Activated CD4-positive, alpha-beta T cell treated with anti-CD3 and anti-CD28 coated beads for 1 hour (primary cell): ENCODE results near the gene TMEM106C.
"Not testable (repeated sequence)": the region's sequence is repeated elsewhere in the genome, so short reads cannot be mapped to it uniquely, and the experiment has no call there.

Experiments used
- DNase-seq: peaks from one replicate; pipeline ENCODE4 v3.0.0-alpha.2; 2020

The TMEM106C gene

GRCh38 chr12:47949441-47950341 is 13.7 kb upstream of the TMEM106C start:
- DNase-seq = peak; percentile 17

- DNase-seq = no peak
These were observed 12.4 kb upstream of the TMEM106C start for GRCh38 chr12:47950856-47951468.

- no peak for DNase-seq
These were observed 9.3 kb upstream of the TMEM106C start for GRCh38 chr12:47954058-47954457.

- DNase-seq = no peak
These were observed 8.8 kb upstream of the TMEM106C start for GRCh38 chr12:47954467-47955045.

- no peak for DNase-seq
These were observed 8.3 kb upstream of the TMEM106C start for GRCh38 chr12:47955059-47955458.

- not testable (repeated sequence) for DNase-seq
These were observed 5.7 kb upstream of the TMEM106C start for GRCh38 chr12:47957671-47958070.

- no peak for DNase-seq
These were observed 1.2 kb upstream of the TMEM106C start for GRCh38 chr12:47962198-47962597.

GRCh38 chr12:47964106-47964728 is 821 bp downstream of the TMEM106C start:
- DNase-seq = no peak

GRCh38 chr12:47965581-47965980 is 2.2 kb downstream of the TMEM106C start:
- no peak for DNase-seq

GRCh38 chr12:47967461-47968321 is 4.3 kb downstream of the TMEM106C start:
- DNase-seq = no peak

GRCh38 chr12:47969845-47970244 is 6.4 kb downstream of the TMEM106C start:
- no peak for DNase-seq

- no peak for DNase-seq
These were observed 7.4 kb downstream of the TMEM106C start for GRCh38 chr12:47970843-47971242.

- no peak for DNase-seq
These were observed 9.5 kb downstream of the TMEM106C start for GRCh38 chr12:47972895-47973294.

- no peak for DNase-seq
These were observed 10.5 kb downstream of the TMEM106C start for GRCh38 chr12:47973870-47974269.

- no peak for DNase-seq
These were observed 11.7 kb downstream of the TMEM106C start for GRCh38 chr12:47975036-47975620.

GRCh38 chr12:47975816-47976215 is 12.4 kb downstream of the TMEM106C start:
- no peak for DNase-seq

GRCh38 chr12:47977046-47977771 is 13.8 kb downstream of the TMEM106C start:
- DNase-seq = no peak

GRCh38 chr12:47977772-47978597 is 14.6 kb downstream of the TMEM106C start:
- DNase-seq = no peak

- DNase-seq = no peak
These were observed 15.1 kb downstream of the TMEM106C start for GRCh38 chr12:47978598-47978873.

GRCh38 chr12:47979166-47979565 is 15.8 kb downstream of the TMEM106C start:
- DNase-seq = no peak

GRCh38 chr12:47979686-47980085 is 16.3 kb downstream of the TMEM106C start:
- DNase-seq = no peak
